Liver (tissue), 9 donors: Measurements from ENCODE around the gene DHCR7. TPM values are rescaled to one million over a fixed set of nuclear protein-coding genes. Genes with fewer than 3 reads are reported as not detected.

Experiments
- DNase-seq: peaks from one replicate; pipeline ENCODE4 v3.0.0-alpha.2; 2017; ENCODE audit warnings: low spot score
- H3K27ac ChIP-seq, 2 donors: one replicate each; pipeline ENCODE4 v1.7.0; 2013; ENCODE audit warnings: inconsistent platforms in 2 of 2, low read length in 2 of 2, control low read depth in 1 of 2, low read depth in 1 of 2, mild to moderate bottlenecking in 1 of 2
- H3K27me3 ChIP-seq, 4 donors: one replicate each; pipeline versions ENCODE4 v1.6.1 to v1.7.0; 2013; ENCODE audit warnings: low read length in 3 of 4, inconsistent platforms in 1 of 4, mild to moderate bottlenecking in 1 of 4, moderate library complexity in 1 of 4; ENCODE audit not compliant: control insufficient read depth in 4 of 4, insufficient read depth in 4 of 4
- H3K36me3 ChIP-seq, 4 donors: one replicate each; pipeline versions ENCODE4 v1.6.1 to v1.7.0; 2013; ENCODE audit warnings: low read length in 3 of 4, mild to moderate bottlenecking in 3 of 4, low read depth in 1 of 4, moderate library complexity in 1 of 4; ENCODE audit not compliant: control insufficient read depth in 4 of 4, insufficient read depth in 3 of 4
- H3K4me1 ChIP-seq, 4 donors: one replicate each; pipeline versions ENCODE4 v1.6.1 to v1.7.0; 2013; ENCODE audit warnings: low read length in 3 of 4, mild to moderate bottlenecking in 3 of 4, moderate library complexity in 1 of 4; ENCODE audit not compliant: control insufficient read depth in 4 of 4, insufficient read depth in 4 of 4
- H3K4me3 ChIP-seq, 3 donors: one replicate each; pipeline versions ENCODE4 v1.6.1 to v1.7.0; 2013; ENCODE audit warnings: low read length in 3 of 3, control low read depth in 1 of 3, low read depth in 1 of 3, mild to moderate bottlenecking in 1 of 3
- H3K9ac ChIP-seq, 2 donors: one replicate each; pipeline ENCODE4 v1.7.0; 2013; ENCODE audit warnings: low read length in 2 of 2, mild to moderate bottlenecking in 2 of 2, moderate library complexity in 2 of 2, control low read depth in 1 of 2, low read depth in 1 of 2
- H3K9me3 ChIP-seq, 4 donors: one replicate each; pipeline versions ENCODE4 v1.6.1 to v1.7.0; 2013; ENCODE audit warnings: low read length in 3 of 4; ENCODE audit not compliant: control insufficient read depth in 4 of 4
- CTCF ChIP-seq: fragments of 150-350 bp; IDR thresholded peaks from 2 replicates; pipeline ENCODE4 v1.5.1; 2017; ENCODE audit warnings: improper control_type of control experiment, low read depth, low read length; ENCODE audit not compliant: missing input control
- GABPA ChIP-seq, 2 donors: IDR thresholded peaks in 1 of 2; conservative IDR thresholded peaks in 1 of 2; 2 replicates each; pipeline ENCODE4 v1.6.1; 2016; ENCODE audit warnings: antibody characterized with exemption in 2 of 2, mild to moderate bottlenecking in 1 of 2, moderate library complexity in 1 of 2
- JUND ChIP-seq, 2 donors: IDR thresholded peaks; 2 replicates each; pipeline ENCODE4 v1.6.1; 2016; ENCODE audit warnings: antibody characterized with exemption in 2 of 2
- REST ChIP-seq: IDR thresholded peaks from 2 replicates; pipeline ENCODE4 v1.6.1; 2016; ENCODE audit warnings: antibody characterized with exemption, mild to moderate bottlenecking
- TAF1 ChIP-seq: conservative IDR thresholded peaks from 2 replicates; pipeline ENCODE4 v1.6.1; 2016; ENCODE audit warnings: antibody characterized with exemption, mild to moderate bottlenecking
- ZBTB33 ChIP-seq: IDR thresholded peaks from 2 replicates; pipeline ENCODE4 v1.6.1; 2016; ENCODE audit warnings: antibody characterized with exemption
- WGBS: extraction: QIAGEN DNeasy Blood & Tissue Kit; methylation state at CpG from one replicate; pipeline ENCODE4 v1.1.7; 2013; 5-methylcytosine and 5-hydroxymethylcytosine counted together
- polyA plus RNA-seq, 2 donors: library from polyadenylated mRNA; stranded (reverse) in 1 of 2; unstranded in 1 of 2; fragments of 200-250 nt in 1 of 2; fragments of >200 nt in 1 of 2; fragmentation: Nextera tagmentation in 1 of 2; extraction: Ambion mirVana in 1 of 2; gene quantifications; one replicate each; pipeline versions ENCODE4 v1.2.1 to v1.2.3, GENCODE V29; 2013 to 2015
- total RNA-seq, 2 donors: library from RNA; depleted of rRNA; stranded (reverse); fragments of >200 nt; gene quantifications; one replicate each; pipeline ENCODE4 v1.2.3, GENCODE V29; 2014
- donor health status: healthy.
- donor health status: healthy.
- donor health status: healthy.
- donor health status: healthy.
- donor health status: healthy.

DHCR7 gene
- total and polyA plus RNA-seq, 4 donors = 56.9 to 224 (median 172) TPM

- no peak overlapping the region for H3K9ac ChIP-seq
- no peak overlapping the region for H3K27ac ChIP-seq
- H3K4me1 ChIP-seq = no peaks in the 10 kb centered on the region
- no peak overlapping the region for H3K4me3 ChIP-seq
- peaks cover 6 to 54% (median 19%) of the 10 kb centered on the region in 4 donors for H3K36me3 ChIP-seq
- 79% methylated on average over 19 of the region's 19 CpGs for WGBS
- no peaks in the 10 kb centered on the region for H3K27me3 ChIP-seq
- DNase-seq = no peak
- H3K9me3 ChIP-seq = no peaks in the 10 kb centered on the region
- TF ChIP-seq REST = no peak
- no peak for TF ChIP-seq JUND (IDR thresholded peaks at IDR 0.05)
- TF ChIP-seq GABPA (IDR thresholded peaks at IDR 0.05 in 1 of 2, conservative IDR thresholded peaks at IDR 0.05 in 1 of 2) = no peak
- TF ChIP-seq CTCF = no peak
- no peak for TF ChIP-seq ZBTB33
Measured at GRCh38 chr11:71491531-71491930, 43.3 kb upstream of the DHCR7 start.

- WGBS = 97% methylated on average over 28 of the region's 28 CpGs
- Histone ChIP-seq H3K36me3 (peaks cover 5 to 55% (median 20%) of the 10 kb centered on the region in 4 donors), H3K9ac (no peak overlapping the region), H3K9me3 (no peaks in the 10 kb centered on the region), H3K4me3 (no peak overlapping the region), H3K27me3 (no peaks in the 10 kb centered on the region), H3K4me1 (no peaks in the 10 kb centered on the region), H3K27ac (no peak overlapping the region)
- no peak for DNase-seq
- no peak for TF ChIP-seq TAF1
- no peak for TF ChIP-seq CTCF
Measured at GRCh38 chr11:71490731-71491390, 42.7 kb upstream of the DHCR7 start.
